Lower leg skin (tissue), 3 donors: Measurements from ENCODE around the gene IFT122.
"Not testable (repeated sequence)": the region's sequence is repeated elsewhere in the genome, so short reads cannot be mapped to it uniquely, and the experiment has no call there.

Experiments used
- CTCF ChIP-seq, 3 donors: fragments of 450-650 bp; IDR thresholded peaks; one replicate each; pipeline ENCODE4 v1.5.1; 2016; ENCODE audit warnings: antibody characterized with exemption in 3 of 3, mild to moderate bottlenecking in 3 of 3, moderate library complexity in 2 of 3
- POLR2A ChIP-seq, 2 donors: fragments of 450-650 bp; IDR thresholded peaks; one replicate each; pipeline ENCODE4 v1.6.1; 2016 to 2017; ENCODE audit warnings: antibody characterized with exemption in 2 of 2, mild to moderate bottlenecking in 1 of 2, moderate library complexity in 1 of 2

- not testable (repeated sequence) for TF ChIP-seq CTCF, POLR2A (IDR thresholded peaks at IDR 0.05)
Observed at GRCh38 chr3:129498603-129499488, 58.8 kb downstream of the IFT122 start.
